ENCODE measurements around the gene FPR3.

The FPR3 gene

GRCh38 chr19:51799034-51799773 lies 4.2 kb downstream of the FPR3 start:
- Histone ChIP-seq H3F3A (ENCODE audit: insufficient read depth) (no peaks in the 10 kb centered on the region), H3K9ac (ENCODE audit: low read length) (no peak overlapping the region), H3K27ac (ENCODE audit: low read depth, low read length) (no peak overlapping the region), H2AFZ (ENCODE audit: low read depth, low read length, severe bottlenecking) (no peak overlapping the region), H3K4me3 (ENCODE audit: insufficient read depth, low read length, poor library complexity, severe bottlenecking) (no peak overlapping the region), H3K4me2 (ENCODE audit: low read depth, low read length, poor library complexity, severe bottlenecking) (no peak overlapping the region), H3K36me3 (ENCODE audit: low read length) (no peaks in the 10 kb centered on the region), H4K20me1 (ENCODE audit: low read depth, low read length) (no peaks in the 10 kb centered on the region), H3K79me2 (ENCODE audit: insufficient read depth, low read length) (no peaks in the 10 kb centered on the region), H3K9me2 (replicated peaks; ENCODE audit: insufficient read depth, low read length) (no peaks in the 10 kb centered on the region), H3K9me3 (ENCODE audit: insufficient read depth, low read length) (no peaks in the 10 kb centered on the region), H3K27me3 (ENCODE audit: low read length) (no peaks in the 10 kb centered on the region)
- TF ChIP-seq EZH2phosphoT487 (conservative IDR thresholded peaks at IDR 0.05; ENCODE audit: low read length) = no peak
- no peak for TF ChIP-seq CTCF (IDR thresholded peaks at IDR 0.05; ENCODE audit: insufficient read depth, low read length, poor library complexity, severe bottlenecking)

GRCh38 chr19:51799774-51800472 lies 5.0 kb downstream of the FPR3 start:
- no peaks in the 10 kb centered on the region for H3K27me3 ChIP-seq (ENCODE audit: low read length)
- no peaks in the 10 kb centered on the region for H3K36me3 ChIP-seq (ENCODE audit: low read length)
- no peaks in the 10 kb centered on the region for H3K9me2 ChIP-seq (replicated peaks; ENCODE audit: insufficient read depth, low read length)
- no peak overlapping the region for H3K4me2 ChIP-seq (ENCODE audit: low read depth, low read length, poor library complexity, severe bottlenecking)
- H3F3A ChIP-seq (ENCODE audit: insufficient read depth) = no peaks in the 10 kb centered on the region
- no peak overlapping the region for H3K27ac ChIP-seq (ENCODE audit: low read depth, low read length)
- H2AFZ ChIP-seq (ENCODE audit: low read depth, low read length, severe bottlenecking) = no peak overlapping the region
- no peaks in the 10 kb centered on the region for H4K20me1 ChIP-seq (ENCODE audit: low read depth, low read length)
- H3K9me3 ChIP-seq (ENCODE audit: insufficient read depth, low read length) = no peaks in the 10 kb centered on the region
- no peak overlapping the region for H3K9ac ChIP-seq (ENCODE audit: low read length)
- TF ChIP-seq CTCF (IDR thresholded peaks at IDR 0.05; ENCODE audit: insufficient read depth, low read length, poor library complexity, severe bottlenecking) = no peak
- TF ChIP-seq EZH2phosphoT487 (conservative IDR thresholded peaks at IDR 0.05; ENCODE audit: low read length) = no peak
- no peak overlapping the region for H3K4me3 ChIP-seq (ENCODE audit: insufficient read depth, low read length, poor library complexity, severe bottlenecking)
- H3K79me2 ChIP-seq (ENCODE audit: insufficient read depth, low read length) = no peaks in the 10 kb centered on the region

- H3F3A ChIP-seq (ENCODE audit: insufficient read depth) = no peaks in the 10 kb centered on the region
- no peak for TF ChIP-seq EZH2phosphoT487 (conservative IDR thresholded peaks at IDR 0.05; ENCODE audit: low read length)
- TF ChIP-seq CTCF (IDR thresholded peaks at IDR 0.05; ENCODE audit: insufficient read depth, low read length, poor library complexity, severe bottlenecking) = no peak
- H3K36me3 ChIP-seq (ENCODE audit: low read length) = no peaks in the 10 kb centered on the region
- H2AFZ ChIP-seq (ENCODE audit: low read depth, low read length, severe bottlenecking) = no peak overlapping the region
- no peaks in the 10 kb centered on the region for H3K79me2 ChIP-seq (ENCODE audit: insufficient read depth, low read length)
- H4K20me1 ChIP-seq (ENCODE audit: low read depth, low read length) = no peaks in the 10 kb centered on the region
- H3K4me3 ChIP-seq (ENCODE audit: insufficient read depth, low read length, poor library complexity, severe bottlenecking) = no peak overlapping the region
- H3K27ac ChIP-seq (ENCODE audit: low read depth, low read length) = no peak overlapping the region
- no peaks in the 10 kb centered on the region for H3K9me3 ChIP-seq (ENCODE audit: insufficient read depth, low read length)
- H3K9me2 ChIP-seq (replicated peaks; ENCODE audit: insufficient read depth, low read length) = no peaks in the 10 kb centered on the region
- H3K4me2 ChIP-seq (ENCODE audit: low read depth, low read length, poor library complexity, severe bottlenecking) = no peak overlapping the region
- no peaks in the 10 kb centered on the region for H3K27me3 ChIP-seq (ENCODE audit: low read length)
- no peak overlapping the region for H3K9ac ChIP-seq (ENCODE audit: low read length)
Observed at GRCh38 chr19:51800473-51801244, 5.7 kb downstream of the FPR3 start.
